Measurements from ENCODE around the gene SHCBP1.
"Not testable (repeated sequence)": the region's sequence is repeated elsewhere in the genome, so short reads cannot be mapped to it uniquely, and the experiment has no call there.

- not testable (repeated sequence) for TF ChIP-seq CTCF, EP300 (IDR thresholded peaks at IDR 0.05)
Measured at GRCh38 chr16:46626681-46627080, 5.5 kb upstream of the SHCBP1 start.

All from suprapubic skin (tissue), 3 donors.